Endothelial cell (in vitro differentiated cells): ENCODE data around the gene MAP1B. TPM values are rescaled to one million over a fixed set of nuclear protein-coding genes. Genes with fewer than 3 reads are reported as not detected.

Experiments
- DNase-seq: peaks from one replicate; pipeline ENCODE4 v3.0.0; 2021; ENCODE audit warnings: low spot score
- H3K27ac Mint-ChIP-seq: one replicate; pipeline ENCODE4 v1.8.0; 2021; ENCODE audit warnings: mixed read lengths, inconsistent platforms; ENCODE audit not compliant: unreplicated experiment
- H3K27me3 Mint-ChIP-seq: one replicate; pipeline ENCODE4 v1.8.0; 2021; ENCODE audit warnings: mild to moderate bottlenecking, moderate library complexity, mixed read lengths, inconsistent platforms; ENCODE audit not compliant: unreplicated experiment
- H3K36me3 Mint-ChIP-seq: one replicate; pipeline ENCODE4 v1.8.0; 2021; ENCODE audit warnings: mild to moderate bottlenecking, low read depth, mixed read lengths, inconsistent platforms; ENCODE audit not compliant: unreplicated experiment
- H3K4me1 Mint-ChIP-seq: one replicate; pipeline ENCODE4 v1.8.0; 2021; ENCODE audit warnings: mild to moderate bottlenecking, mixed read lengths, inconsistent platforms; ENCODE audit not compliant: unreplicated experiment
- H3K4me3 Mint-ChIP-seq: one replicate; pipeline ENCODE4 v1.8.0; 2021; ENCODE audit warnings: mild to moderate bottlenecking, mixed read lengths, inconsistent platforms; ENCODE audit not compliant: unreplicated experiment
- H3K9me3 Mint-ChIP-seq: one replicate; pipeline ENCODE4 v1.8.0; 2021; ENCODE audit warnings: mixed read lengths, inconsistent platforms; ENCODE audit not compliant: unreplicated experiment
- total RNA-seq: library from RNA; stranded (reverse); fragmentation: NEBNext Ultra II Directional; extraction: Animal tissue kit (Norgen Biotek cat#: 25700); gene quantifications from one replicate; pipeline ENCODE4 v1.2.1, GENCODE V29; 2021; ENCODE audit not compliant: unreplicated experiment
- TF ChIP-seq, protein P1 (sequence below): fragments of 200-600 bp; sonication (generic); IDR thresholded peaks from one replicate; pipeline ENCODE4 v1.5.0; 2021; ENCODE audit warnings: antibody characterized with exemption; ENCODE audit not compliant: unreplicated experiment

Gene MAP1B
- total RNA-seq, 1 donor from 2014 or later, result 251 TPM

DNA sequence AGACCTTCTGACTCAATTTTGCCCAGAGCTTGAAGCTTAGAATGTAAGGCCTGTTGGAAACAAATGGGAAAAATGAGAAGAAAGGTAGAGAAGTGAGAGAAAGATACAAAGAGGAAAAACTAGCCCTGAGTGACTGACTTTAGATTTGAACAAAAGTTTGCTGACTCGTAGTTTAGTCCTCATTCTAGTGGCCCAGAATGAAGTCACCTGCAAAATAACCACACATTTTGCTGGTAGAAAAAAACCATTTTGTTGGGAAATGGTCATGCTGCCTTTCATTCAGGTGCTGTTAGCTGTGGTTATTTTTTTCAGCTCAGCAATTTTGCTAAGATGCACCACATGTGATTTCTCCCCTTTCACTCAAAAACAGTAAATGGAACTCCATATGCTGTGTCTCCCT lies 113.8 kb downstream of the MAP1B start:
- H3K27me3 Mint-ChIP-seq, result peaks cover 2% of the 10 kb centered on the region
- peaks cover 61% of the 10 kb centered on the region for H3K36me3 Mint-ChIP-seq
- H3K4me3 Mint-ChIP-seq, result no peak overlapping the region
- H3K4me1 Mint-ChIP-seq, result no peaks in the 10 kb centered on the region
- H3K27ac Mint-ChIP-seq, result no peak overlapping the region
- DNase-seq, result no peak
- TF ChIP-seq, protein P1, sequence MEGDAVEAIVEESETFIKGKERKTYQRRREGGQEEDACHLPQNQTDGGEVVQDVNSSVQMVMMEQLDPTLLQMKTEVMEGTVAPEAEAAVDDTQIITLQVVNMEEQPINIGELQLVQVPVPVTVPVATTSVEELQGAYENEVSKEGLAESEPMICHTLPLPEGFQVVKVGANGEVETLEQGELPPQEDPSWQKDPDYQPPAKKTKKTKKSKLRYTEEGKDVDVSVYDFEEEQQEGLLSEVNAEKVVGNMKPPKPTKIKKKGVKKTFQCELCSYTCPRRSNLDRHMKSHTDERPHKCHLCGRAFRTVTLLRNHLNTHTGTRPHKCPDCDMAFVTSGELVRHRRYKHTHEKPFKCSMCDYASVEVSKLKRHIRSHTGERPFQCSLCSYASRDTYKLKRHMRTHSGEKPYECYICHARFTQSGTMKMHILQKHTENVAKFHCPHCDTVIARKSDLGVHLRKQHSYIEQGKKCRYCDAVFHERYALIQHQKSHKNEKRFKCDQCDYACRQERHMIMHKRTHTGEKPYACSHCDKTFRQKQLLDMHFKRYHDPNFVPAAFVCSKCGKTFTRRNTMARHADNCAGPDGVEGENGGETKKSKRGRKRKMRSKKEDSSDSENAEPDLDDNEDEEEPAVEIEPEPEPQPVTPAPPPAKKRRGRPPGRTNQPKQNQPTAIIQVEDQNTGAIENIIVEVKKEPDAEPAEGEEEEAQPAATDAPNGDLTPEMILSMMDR, result no peak
- no peaks in the 10 kb centered on the region for H3K9me3 Mint-ChIP-seq

DNA sequence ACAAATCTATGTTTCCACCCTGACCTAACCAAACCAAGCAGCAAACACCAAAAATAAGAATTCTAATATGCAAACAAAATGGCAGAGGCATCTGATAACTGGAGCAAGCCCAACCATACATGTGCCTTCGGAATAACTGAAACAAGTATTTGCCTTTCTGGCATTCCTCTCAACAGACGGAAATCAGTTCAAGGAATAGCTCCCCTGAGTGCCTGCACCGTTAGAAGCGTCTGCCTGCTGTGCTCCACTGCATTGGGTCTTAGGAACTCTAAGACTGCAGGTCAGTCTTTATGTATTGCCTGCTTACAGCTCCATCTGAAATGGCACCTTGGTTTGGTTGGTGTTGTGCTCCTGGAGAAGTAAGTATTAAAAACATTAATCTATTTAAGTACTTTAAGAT lies 114.3 kb downstream of the MAP1B start:
- no peaks in the 10 kb centered on the region for H3K4me1 Mint-ChIP-seq
- H3K36me3 Mint-ChIP-seq, result peaks cover 61% of the 10 kb centered on the region
- H3K27me3 Mint-ChIP-seq, result peaks cover 2% of the 10 kb centered on the region
- DNase-seq, result no peak
- H3K9me3 Mint-ChIP-seq, result no peaks in the 10 kb centered on the region
- TF ChIP-seq, protein P1, result no peak
- H3K27ac Mint-ChIP-seq, result no peak overlapping the region
- no peak overlapping the region for H3K4me3 Mint-ChIP-seq

DNA sequence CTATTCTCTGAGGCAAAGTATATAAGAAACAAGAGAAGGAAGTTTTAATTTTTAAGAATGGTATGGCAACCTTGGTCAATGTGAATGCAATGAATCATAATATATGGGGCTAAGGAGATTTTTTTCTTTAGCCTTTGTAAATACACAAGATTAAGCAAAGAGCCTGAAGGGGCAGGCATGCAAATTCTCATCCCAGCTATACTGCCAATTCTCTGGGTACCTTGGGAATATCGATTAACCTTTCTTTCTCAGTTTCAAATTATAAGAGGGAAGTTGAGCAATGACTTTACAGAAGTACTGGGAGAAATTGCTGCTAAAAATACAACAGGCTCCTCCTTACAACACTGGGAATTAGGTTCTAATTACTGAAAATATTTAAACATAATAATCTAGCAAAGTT lies 115.2 kb downstream of the MAP1B start:
- no peak for DNase-seq
- H3K4me3 Mint-ChIP-seq, result no peak overlapping the region
- H3K4me1 Mint-ChIP-seq, result no peaks in the 10 kb centered on the region
- TF ChIP-seq, protein P1, result no peak
- H3K9me3 Mint-ChIP-seq, result no peaks in the 10 kb centered on the region
- H3K27me3 Mint-ChIP-seq, result peaks cover 2% of the 10 kb centered on the region
- H3K36me3 Mint-ChIP-seq, result peaks cover 57% of the 10 kb centered on the region
- no peak overlapping the region for H3K27ac Mint-ChIP-seq

DNA sequence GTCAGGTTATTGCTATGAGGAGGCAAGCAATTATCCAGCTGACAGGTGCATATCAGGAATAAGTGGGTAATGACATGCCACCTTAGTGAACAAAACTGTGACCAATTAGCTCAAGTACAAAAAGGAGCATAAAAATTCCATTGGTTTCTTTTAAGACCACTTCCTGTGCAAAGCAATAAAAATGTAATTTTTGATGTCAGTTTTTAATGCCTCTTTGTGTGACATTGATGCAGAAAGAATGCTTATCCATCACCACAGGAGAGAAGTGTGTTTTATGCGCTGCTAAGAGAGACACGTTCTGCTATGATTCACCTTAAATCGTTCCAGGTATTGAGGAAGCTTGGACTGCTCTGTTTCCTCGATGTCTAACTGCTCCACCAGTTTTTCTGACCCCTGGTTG lies 116.1 kb downstream of the MAP1B start:
- Mint-ChIP-seq H3K36me3 (peaks cover 51% of the 10 kb centered on the region), H3K9me3 (no peaks in the 10 kb centered on the region), H3K27me3 (no peaks in the 10 kb centered on the region), H3K27ac (no peak overlapping the region), H3K4me3 (peak overlapping the region; percentile 21), H3K4me1 (no peaks in the 10 kb centered on the region)
- TF ChIP-seq, protein P1, result no peak
- DNase-seq, result no peak

DNA sequence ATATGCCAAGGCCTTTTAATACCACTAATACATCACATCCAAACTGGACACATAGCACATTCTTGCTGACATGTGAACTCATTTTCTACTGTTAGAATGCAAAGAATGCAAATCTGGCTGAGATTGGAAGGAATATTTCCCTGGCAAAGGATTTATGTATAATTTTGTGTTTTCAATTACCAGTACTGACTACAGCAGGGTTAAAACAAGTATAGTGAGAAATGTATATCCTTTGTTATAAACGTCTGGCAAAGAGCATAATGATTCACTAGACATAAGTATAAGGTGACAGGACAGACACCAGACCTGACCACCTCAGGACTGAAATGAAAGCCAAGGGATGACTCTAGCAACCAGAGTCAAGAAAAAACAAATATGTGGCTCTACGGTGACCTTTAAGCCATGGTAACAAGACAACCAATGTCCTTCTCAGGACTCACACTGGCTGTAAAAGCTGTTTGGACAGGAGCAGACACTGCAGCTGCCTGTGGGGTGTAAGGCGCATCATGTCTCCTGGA lies 117.7 kb downstream of the MAP1B start:
- Mint-ChIP-seq H3K9me3 (no peaks in the 10 kb centered on the region), H3K4me1 (no peaks in the 10 kb centered on the region), H3K4me3 (peak overlapping the region; percentile 34), H3K36me3 (peaks cover 36% of the 10 kb centered on the region), H3K27ac (no peak overlapping the region), H3K27me3 (no peaks in the 10 kb centered on the region)
- TF ChIP-seq, protein P1, result no peak
- DNase-seq, result no peak
